Esophagus squamous epithelium (tissue), 5 donors: ENCODE measurements around the gene PFKFB3. TPM values are rescaled to one million over a fixed set of nuclear protein-coding genes. Genes with fewer than 3 reads are reported as not detected.
A peak's percentile ranks its signal among the peaks of the same experiment; 100 is the strongest.
"Not testable (repeated sequence)": the region's sequence is repeated elsewhere in the genome, so short reads cannot be mapped to it uniquely, and the experiment has no call there.

ENCODE experiments used
- DNase-seq: peaks from one replicate; lab custom pipeline; 2025; lab: John Stamatoyannopoulos, UW
- H3K27ac ChIP-seq, 4 donors: fragments of 200-600 bp; sonication (generic); one replicate each; pipeline ENCODE4 v1.5.1; 2016 to 2019; ENCODE audit warnings: mild to moderate bottlenecking in 1 of 4
- H3K27me3 ChIP-seq, 4 donors: fragments of 200-600 bp; sonication (generic); 1 replicate in 3 of 4; 2 replicates in 1 of 4; pipeline versions ENCODE4 v1.5.1 to v1.6.0; 2017 to 2021; ENCODE audit warnings: antibody characterized with exemption in 1 of 4
- H3K36me3 ChIP-seq, 3 donors: fragments of 200-600 bp; sonication (generic); one replicate each; pipeline ENCODE4 v1.5.1; 2016 to 2019
- H3K4me1 ChIP-seq, 3 donors: fragments of 200-600 bp; sonication (generic); one replicate each; pipeline ENCODE4 v1.5.1; 2017 to 2019
- H3K4me3 ChIP-seq, 4 donors: fragments of 200-600 bp; sonication (generic); 1 replicate in 3 of 4; 2 replicates in 1 of 4; pipeline ENCODE4 v1.5.1; 2016 to 2019; ENCODE audit warnings: mild to moderate bottlenecking in 2 of 4, moderate library complexity in 1 of 4
- H3K9me3 ChIP-seq, 3 donors: fragments of 200-600 bp; sonication (generic); one replicate each; pipeline ENCODE4 v1.5.1; 2016 to 2019
- CTCF ChIP-seq, 6 experiments: fragments of 450-650 bp in 4 of 6; fragments of 200-600 bp in 2 of 6; sonication (generic) in 2 of 6; IDR thresholded peaks; one replicate each; pipeline ENCODE4 v1.5.1; 2016 to 2019; ENCODE audit warnings: antibody characterized with exemption in 6 of 6, mild to moderate bottlenecking in 4 of 6, moderate library complexity in 4 of 6
- POLR2A ChIP-seq, 4 donors: fragments of 450-650 bp; IDR thresholded peaks; one replicate each; pipeline ENCODE4 v1.6.1; 2017; ENCODE audit warnings: antibody characterized with exemption in 4 of 4, mild to moderate bottlenecking in 4 of 4, moderate library complexity in 3 of 4
- WGBS, 2 donors: methylation state at CpG; one replicate each; pipeline ENCODE4 v1.1.5; 2018; 5-methylcytosine and 5-hydroxymethylcytosine counted together
- intact Hi-C: fragments of 100-400 bp; cut with DNase I; formaldehyde crosslinking; loops from one replicate; pipeline ENCODE4 v1.15.0; 2022
- total RNA-seq, 4 donors: library from RNA; depleted of rRNA; stranded (reverse); fragments of >200 nt; gene quantifications; one replicate each; pipeline ENCODE4 v1.1.0, GENCODE V29; 2016
- donor health status: DM: yes; HTN: yes; CAD: no.

The PFKFB3 gene
- total RNA-seq, 4 donors from 2014 or later = 17.1 to 37.8 (median 26.2) TPM

- DNase-seq = no peak
- H3K4me3 ChIP-seq = no peak overlapping the region
- intact Hi-C loops = no loop called here
- no peaks in the 10 kb centered on the region for H3K27me3 ChIP-seq
- H3K36me3 ChIP-seq = peaks cover 22 to 51% (median 30%) of the 10 kb centered on the region in 3 donors
- no peak for TF ChIP-seq POLR2A (IDR thresholded peaks at IDR 0.05)
- no peak for TF ChIP-seq CTCF (IDR thresholded peaks at IDR 0.05)
- H3K4me1 ChIP-seq = peaks cover 4 to 29% (median 7%) of the 10 kb centered on the region in 3 donors
- H3K27ac ChIP-seq = no peak overlapping the region
- WGBS, 2 donors = 87 to 97% methylated on average over 5 to 7 of the region's 9 CpGs
- H3K9me3 ChIP-seq = no peaks in the 10 kb centered on the region
These were observed 34.4 kb downstream of the PFKFB3 start for GRCh38 chr10:6237199-6237530.

GRCh38 chr10:6238587-6239212 is 36.0 kb downstream of the PFKFB3 start:
- DNase-seq, intact Hi-C loops, H3K27me3 ChIP-seq, H3K9me3 ChIP-seq, H3K4me3 ChIP-seq: not testable (repeated sequence)
- Histone ChIP-seq H3K36me3 (peaks cover 9 to 36% (median 14%) of the 10 kb centered on the region in 3 donors), H3K27ac (peak overlapping the region in 3 of 4 donors; percentile 39 to 43 (median 42)), H3K4me1 (peaks cover 4 to 45% (median 12%) of the 10 kb centered on the region in 3 donors)
- WGBS, 2 donors = 20 to 44% methylated on average over 6 of the region's 6 CpGs

- WGBS, 2 donors = 38 to 49% methylated on average over 12 to 15 of the region's 15 CpGs
- Histone ChIP-seq H3K4me1 (peaks cover 4 to 52% (median 16%) of the 10 kb centered on the region in 3 donors), H3K27me3 (no peaks in the 10 kb centered on the region), H3K4me3 (no peak overlapping the region), H3K27ac (peak overlapping the region in 3 of 4 donors; percentile 39 to 52 (median 42)), H3K36me3 (peaks cover 5 to 29% (median 10%) of the 10 kb centered on the region in 3 donors), H3K9me3 (no peaks in the 10 kb centered on the region)
- intact Hi-C loops = no loop called here
- TF ChIP-seq CTCF (IDR thresholded peaks at IDR 0.05) (no peak), POLR2A (IDR thresholded peaks at IDR 0.05) (no peak)
- DNase-seq = no peak
These were observed 36.7 kb downstream of the PFKFB3 start for GRCh38 chr10:6239213-6239991.

GRCh38 chr10:6240254-6240653 is 37.5 kb downstream of the PFKFB3 start:
- TF ChIP-seq CTCF (IDR thresholded peaks at IDR 0.05) = no peak
- TF ChIP-seq POLR2A (IDR thresholded peaks at IDR 0.05) = no peak
- Histone ChIP-seq H3K4me1 (peaks cover 4 to 60% (median 16%) of the 10 kb centered on the region in 3 donors), H3K4me3 (no peak overlapping the region), H3K27me3 (no peaks in the 10 kb centered on the region), H3K27ac (no peak overlapping the region), H3K9me3 (no peaks in the 10 kb centered on the region), H3K36me3 (peaks cover 1 to 20% (median 10%) of the 10 kb centered on the region in 3 donors)
- intact Hi-C loops = no loop called here
- no peak for DNase-seq
- WGBS, 2 donors = 94% methylated on average over 15 to 16 of the region's 16 CpGs

GRCh38 chr10:6242089-6242488 is 39.4 kb downstream of the PFKFB3 start:
- whole genome bisulfite sequencing, 2 donors = 56 to 71% methylated on average over 6 of the region's 6 CpGs

More at GRCh38 chr10:6242089-6242488, 39.4 kb downstream of the PFKFB3 start:
- no peaks in the 10 kb centered on the region for H3K27me3 ChIP-seq
- H3K4me3 ChIP-seq = no peak overlapping the region
- intact Hi-C loops = no loop called here
- DNase-seq = no peak
- H3K27ac ChIP-seq = peak overlapping the region in 1 of 4 donors; percentile 25
- no peak for TF ChIP-seq POLR2A (IDR thresholded peaks at IDR 0.05)
- TF ChIP-seq CTCF (IDR thresholded peaks at IDR 0.05) = no peak
- no peaks in the 10 kb centered on the region for H3K9me3 ChIP-seq
- peaks cover 0 to 2% (median 0%) of the 10 kb centered on the region in 3 donors for H3K36me3 ChIP-seq
- peaks cover 8 to 66% (median 16%) of the 10 kb centered on the region in 3 donors for H3K4me1 ChIP-seq
